CD4-positive, alpha-beta T cell (primary cell): ENCODE results near the gene UBE4B. TPM values are rescaled to one million over a fixed set of nuclear protein-coding genes. Genes with fewer than 3 reads are reported as not detected.
"Not testable (repeated sequence)": the region's sequence is repeated elsewhere in the genome, so short reads cannot be mapped to it uniquely, and the experiment has no call there.

Source experiments
- ATAC-seq: fragments of 200-7000 bp; cut with Tn5 transposase; one replicate; pipeline ENCODE4 v1.10.0; 2022; ENCODE audit warnings: mild to moderate bottlenecking; ENCODE audit not compliant: poor library complexity
- CTCF ChIA-PET: fragments of 350-600 bp; sonication (Branson Sonifier 250); formaldehyde crosslinking; loops from one replicate; lab custom pipeline; 2021; ENCODE audit warnings: antibody characterized with exemption, inconsistent platforms; lab: Charles Lee
- POLR2A ChIA-PET: fragments of 350-600 bp; sonication (Branson Sonifier 250); formaldehyde crosslinking; loops from one replicate; lab custom pipeline; 2021; ENCODE audit warnings: antibody characterized with exemption, inconsistent platforms; lab: Charles Lee
- DNase-seq, 14 experiments: peaks; one replicate each; pipeline ENCODE4 v3.0.0-alpha.2; 2013 to 2020; ENCODE audit warnings: mixed read lengths in 2 of 14
- H3K27ac ChIP-seq, 2 donors: one replicate each; pipeline versions ENCODE4 v1.5.1 to v1.7.0; 2013; ENCODE audit warnings: low read length in 2 of 2, low read depth in 1 of 2, mild to moderate bottlenecking in 1 of 2
- H3K27me3 ChIP-seq, 2 experiments: 1 replicate in 1 of 2; 2 replicates in 1 of 2; pipeline versions ENCODE4 v1.6.1 to v1.7.0; 2013; ENCODE audit warnings: low read length in 2 of 2, control low read depth in 1 of 2, mild to moderate bottlenecking in 1 of 2, moderate library complexity in 1 of 2; ENCODE audit not compliant: insufficient read depth in 2 of 2, control insufficient read depth in 1 of 2
- H3K36me3 ChIP-seq: one replicate; pipeline ENCODE4 v1.6.1; 2013; ENCODE audit warnings: low read length, control low read depth; ENCODE audit not compliant: insufficient read depth
- H3K4me1 ChIP-seq: one replicate; pipeline ENCODE4 v1.6.1; 2013; ENCODE audit warnings: low read length, control low read depth; ENCODE audit not compliant: insufficient read depth
- H3K4me3 ChIP-seq: one replicate; pipeline ENCODE4 v1.5.1; 2013; ENCODE audit warnings: mild to moderate bottlenecking, low read length, moderate library complexity
- H3K9me3 ChIP-seq, 2 experiments: 1 replicate in 1 of 2; 2 replicates in 1 of 2; pipeline versions ENCODE4 v1.6.1 to v1.7.0; 2013; ENCODE audit warnings: low read length in 2 of 2, mild to moderate bottlenecking in 2 of 2, control low read depth in 1 of 2, moderate library complexity in 1 of 2; ENCODE audit not compliant: control insufficient read depth in 1 of 2, insufficient read depth in 1 of 2
- H3K27ac Mint-ChIP-seq: one replicate; pipeline ENCODE4 v1.8.0; 2020; ENCODE audit warnings: mixed read lengths
- H3K27me3 Mint-ChIP-seq: one replicate; pipeline ENCODE4 v1.8.0; 2021; ENCODE audit warnings: mixed read lengths
- H3K36me3 Mint-ChIP-seq: one replicate; pipeline ENCODE4 v1.8.0; 2021; ENCODE audit warnings: low read depth, mixed read lengths
- H3K4me1 Mint-ChIP-seq: one replicate; pipeline ENCODE4 v1.8.0; 2021; ENCODE audit warnings: low read depth, mixed read lengths
- H3K4me3 Mint-ChIP-seq: one replicate; pipeline ENCODE4 v1.8.0; 2020; ENCODE audit warnings: mild to moderate bottlenecking, mixed read lengths
- H3K9me3 Mint-ChIP-seq: one replicate; pipeline ENCODE4 v1.8.0; 2020; ENCODE audit warnings: mixed read lengths
- intact Hi-C, 2 experiments: fragments of 100-400 bp; cut with DNase I in 1 of 2; cut with micrococcal nuclease in 1 of 2; formaldehyde crosslinking; loops; one replicate each; pipeline versions ENCODE4 v1.15.1 to v1.9.0; 2023 to 2025; cut with DNase I, micrococcal nuclease
- total RNA-seq, 174 experiments: library from RNA in 2 of 174; stranded (reverse) in 2 of 174; gene quantifications; one replicate each; pipeline ENCODE4 v1.2.3 and lab custom pipeline; 2021 to 2026
- TF ChIP-seq, protein P1 (sequence below): fragments of 200-600 bp; IDR thresholded peaks from one replicate; pipeline ENCODE4 v1.8.0; 2022; ENCODE audit warnings: antibody characterized with exemption, mild to moderate bottlenecking

Gene UBE4B
- total RNA-seq, 2 experiments from 2014 or later = 27.9 to 28.7 TPM

DNA sequence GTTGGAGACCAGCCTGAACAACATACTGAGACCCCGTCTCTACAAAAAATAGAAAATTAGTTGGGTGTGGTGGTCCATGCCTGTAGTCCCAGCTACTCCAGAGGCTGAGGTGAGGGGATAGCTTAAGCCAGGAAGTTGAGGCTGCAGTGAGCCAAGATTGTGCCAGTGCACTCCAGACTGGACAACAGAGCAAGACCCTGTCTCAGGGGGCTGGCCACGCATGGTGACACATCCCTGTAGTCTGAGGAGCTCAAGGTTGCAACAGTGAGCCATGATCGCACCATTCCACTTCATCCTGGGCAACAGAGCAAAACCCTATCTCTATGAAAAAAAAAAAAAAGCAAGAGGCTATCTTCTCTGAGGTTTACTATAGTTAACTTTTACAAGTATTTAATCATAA lies 12.7 kb upstream of the UBE4B start:
- no peaks in the 10 kb centered on the region for H3K9me3 ChIP-seq
- no peak overlapping the region for H3K27ac Mint-ChIP-seq
- H3K4me3 Mint-ChIP-seq = no peak overlapping the region
- H3K36me3 ChIP-seq = no peaks in the 10 kb centered on the region
- ChIA-PET POLR2A (no interaction called here), CTCF (no interaction called here)
- intact Hi-C loops = no loop called here
- ATAC-seq (no peak), DNase-seq (no peak)
- no peak overlapping the region for H3K4me3 ChIP-seq
- H3K36me3 Mint-ChIP-seq = no peaks in the 10 kb centered on the region
- no peak overlapping the region for H3K27ac ChIP-seq
- no peaks in the 10 kb centered on the region for H3K27me3 ChIP-seq
- no peaks in the 10 kb centered on the region for H3K4me1 Mint-ChIP-seq
- no peaks in the 10 kb centered on the region for H3K9me3 Mint-ChIP-seq
- H3K4me1 ChIP-seq = no peaks in the 10 kb centered on the region
- TF ChIP-seq, protein P1, sequence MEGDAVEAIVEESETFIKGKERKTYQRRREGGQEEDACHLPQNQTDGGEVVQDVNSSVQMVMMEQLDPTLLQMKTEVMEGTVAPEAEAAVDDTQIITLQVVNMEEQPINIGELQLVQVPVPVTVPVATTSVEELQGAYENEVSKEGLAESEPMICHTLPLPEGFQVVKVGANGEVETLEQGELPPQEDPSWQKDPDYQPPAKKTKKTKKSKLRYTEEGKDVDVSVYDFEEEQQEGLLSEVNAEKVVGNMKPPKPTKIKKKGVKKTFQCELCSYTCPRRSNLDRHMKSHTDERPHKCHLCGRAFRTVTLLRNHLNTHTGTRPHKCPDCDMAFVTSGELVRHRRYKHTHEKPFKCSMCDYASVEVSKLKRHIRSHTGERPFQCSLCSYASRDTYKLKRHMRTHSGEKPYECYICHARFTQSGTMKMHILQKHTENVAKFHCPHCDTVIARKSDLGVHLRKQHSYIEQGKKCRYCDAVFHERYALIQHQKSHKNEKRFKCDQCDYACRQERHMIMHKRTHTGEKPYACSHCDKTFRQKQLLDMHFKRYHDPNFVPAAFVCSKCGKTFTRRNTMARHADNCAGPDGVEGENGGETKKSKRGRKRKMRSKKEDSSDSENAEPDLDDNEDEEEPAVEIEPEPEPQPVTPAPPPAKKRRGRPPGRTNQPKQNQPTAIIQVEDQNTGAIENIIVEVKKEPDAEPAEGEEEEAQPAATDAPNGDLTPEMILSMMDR = no peak
- H3K27me3 Mint-ChIP-seq = no peaks in the 10 kb centered on the region

DNA sequence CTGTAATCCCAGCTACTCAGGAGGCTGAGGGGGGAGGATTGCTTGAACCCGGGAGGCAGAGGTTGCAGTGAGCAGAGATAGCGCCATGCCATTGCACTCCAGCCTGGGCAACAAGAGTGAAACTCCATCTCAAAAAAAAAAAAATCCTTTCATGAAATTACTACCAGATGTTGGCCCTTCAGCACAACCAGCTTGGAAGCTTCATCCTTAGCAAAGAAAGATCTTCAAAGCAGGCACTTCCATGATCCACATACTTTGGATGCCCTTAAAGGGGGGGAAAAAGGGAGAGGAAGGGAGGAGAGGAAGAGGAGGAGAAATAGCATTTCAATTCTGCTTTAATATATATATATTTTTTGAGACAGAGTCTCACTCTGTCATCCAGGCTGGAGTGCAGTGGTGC lies 12.1 kb upstream of the UBE4B start:
- ATAC-seq, CTCF ChIA-PET, H3K9me3 Mint-ChIP-seq, H3K4me3 Mint-ChIP-seq, DNase-seq, H3K4me3 ChIP-seq, intact Hi-C loops, H3K27ac ChIP-seq, H3K4me1 ChIP-seq, H3K27ac Mint-ChIP-seq, H3K36me3 ChIP-seq, H3K27me3 Mint-ChIP-seq, H3K4me1 Mint-ChIP-seq, H3K9me3 ChIP-seq, POLR2A ChIA-PET, H3K36me3 Mint-ChIP-seq, H3K27me3 ChIP-seq: not testable (repeated sequence)

DNA sequence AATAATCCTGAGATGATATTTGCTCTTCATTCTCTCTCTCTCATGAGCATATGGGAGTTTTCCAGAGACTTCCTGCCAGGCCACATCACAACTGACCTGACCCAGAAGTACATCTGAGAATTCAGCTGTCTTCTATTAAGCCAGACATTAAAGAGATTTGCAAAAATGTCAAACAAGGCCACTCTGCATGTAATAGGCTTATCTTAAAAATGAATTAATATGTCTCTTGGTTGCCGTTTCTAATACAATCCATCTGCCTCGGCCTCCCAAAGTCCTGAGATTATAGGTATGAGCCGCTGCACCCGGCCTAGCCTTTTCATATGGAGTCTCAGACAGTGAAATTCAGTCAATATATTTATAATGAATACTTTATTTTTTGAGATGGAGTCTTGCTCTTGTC lies 10.8 kb upstream of the UBE4B start:
- ATAC-seq, H3K36me3 Mint-ChIP-seq, H3K27me3 Mint-ChIP-seq, H3K4me1 ChIP-seq, H3K27ac ChIP-seq, H3K9me3 ChIP-seq, DNase-seq, H3K36me3 ChIP-seq, H3K4me3 ChIP-seq, CTCF ChIA-PET, H3K27ac Mint-ChIP-seq, H3K27me3 ChIP-seq, H3K4me3 Mint-ChIP-seq, H3K4me1 Mint-ChIP-seq, H3K9me3 Mint-ChIP-seq, intact Hi-C loops, POLR2A ChIA-PET: not testable (repeated sequence)

DNA sequence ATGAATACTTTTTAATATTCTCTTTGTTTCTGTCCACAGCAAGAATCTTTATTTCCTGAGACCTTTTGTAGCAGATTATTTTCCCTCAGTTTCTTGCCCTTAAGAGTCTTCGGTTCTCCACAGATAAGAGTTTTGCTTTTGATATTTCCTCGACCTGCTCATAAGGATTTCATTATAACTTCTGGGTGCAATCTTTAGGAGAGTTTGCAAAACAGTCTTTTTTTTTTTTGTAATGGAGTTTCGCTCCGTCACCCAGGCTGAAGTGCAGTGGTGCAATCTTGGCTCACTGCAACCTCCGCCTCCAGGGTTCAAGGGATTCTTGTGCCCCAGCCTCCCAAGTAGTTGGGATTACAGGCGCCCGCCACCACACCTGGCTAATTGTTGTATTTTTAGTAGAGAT lies 10.1 kb upstream of the UBE4B start:
- no peak overlapping the region for H3K27ac Mint-ChIP-seq

More for the DNA sequence above, 10.1 kb upstream of the UBE4B start:
- TF ChIP-seq, protein P1 = no peak
- no peaks in the 10 kb centered on the region for H3K36me3 ChIP-seq
- Mint-ChIP-seq H3K4me3 (no peak overlapping the region), H3K36me3 (no peaks in the 10 kb centered on the region), H3K9me3 (no peaks in the 10 kb centered on the region), H3K27me3 (no peaks in the 10 kb centered on the region), H3K4me1 (no peaks in the 10 kb centered on the region)
- H3K4me1 ChIP-seq = no peaks in the 10 kb centered on the region
- no peaks in the 10 kb centered on the region for H3K27me3 ChIP-seq
- no peak overlapping the region for H3K27ac ChIP-seq
- POLR2A ChIA-PET = no interaction called here
- no peak for ATAC-seq
- intact Hi-C loops = no loop called here
- H3K9me3 ChIP-seq = no peaks in the 10 kb centered on the region
- no peak overlapping the region for H3K4me3 ChIP-seq
- DNase-seq = no peak
- CTCF ChIA-PET = no interaction called here
